Adrenal gland (tissue), 5 donors: ENCODE data around the gene IGDCC3.

Experiments
- POLR2A ChIP-seq, 2 donors: fragments of 450-650 bp; IDR thresholded peaks; one replicate each; pipeline ENCODE4 v1.6.1; 2017; ENCODE audit warnings: antibody characterized with exemption in 2 of 2, mild to moderate bottlenecking in 2 of 2, moderate library complexity in 1 of 2
- TF ChIP-seq, protein P1 (sequence below), 6 experiments: fragments of 450-650 bp in 4 of 6; fragments of 200-600 bp in 2 of 6; sonication (generic) in 1 of 6; IDR thresholded peaks; 1 replicate in 5 of 6; 2 replicates in 1 of 6; pipeline versions ENCODE4 v1.5.1 to v1.8.0; 2016 to 2021; ENCODE audit warnings: antibody characterized with exemption in 6 of 6, mild to moderate bottlenecking in 2 of 6, moderate library complexity in 1 of 6
- donor health status: DM: no; HTN: no; CAD: no.

DNA sequence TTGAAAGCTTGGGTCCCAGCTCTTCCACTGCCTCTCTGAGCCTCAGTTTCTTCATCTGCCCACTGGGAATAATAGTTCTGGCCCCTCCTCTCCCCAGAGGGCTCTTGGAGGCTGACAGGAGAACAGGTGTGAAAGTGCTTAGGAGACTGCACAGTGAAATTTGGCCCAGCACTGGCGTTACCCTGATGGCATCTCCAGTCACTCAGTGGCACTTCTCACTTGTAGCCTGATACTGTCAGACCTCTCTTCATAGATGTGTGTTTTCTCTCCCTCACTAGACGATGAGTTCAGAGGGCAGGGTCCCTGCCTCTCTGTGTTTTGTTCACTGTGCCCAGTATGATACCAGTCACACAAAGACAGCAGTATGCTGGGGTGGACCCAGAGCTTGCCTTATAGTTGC lies 22.2 kb upstream of the IGDCC3 start:
- TF ChIP-seq, protein P1, sequence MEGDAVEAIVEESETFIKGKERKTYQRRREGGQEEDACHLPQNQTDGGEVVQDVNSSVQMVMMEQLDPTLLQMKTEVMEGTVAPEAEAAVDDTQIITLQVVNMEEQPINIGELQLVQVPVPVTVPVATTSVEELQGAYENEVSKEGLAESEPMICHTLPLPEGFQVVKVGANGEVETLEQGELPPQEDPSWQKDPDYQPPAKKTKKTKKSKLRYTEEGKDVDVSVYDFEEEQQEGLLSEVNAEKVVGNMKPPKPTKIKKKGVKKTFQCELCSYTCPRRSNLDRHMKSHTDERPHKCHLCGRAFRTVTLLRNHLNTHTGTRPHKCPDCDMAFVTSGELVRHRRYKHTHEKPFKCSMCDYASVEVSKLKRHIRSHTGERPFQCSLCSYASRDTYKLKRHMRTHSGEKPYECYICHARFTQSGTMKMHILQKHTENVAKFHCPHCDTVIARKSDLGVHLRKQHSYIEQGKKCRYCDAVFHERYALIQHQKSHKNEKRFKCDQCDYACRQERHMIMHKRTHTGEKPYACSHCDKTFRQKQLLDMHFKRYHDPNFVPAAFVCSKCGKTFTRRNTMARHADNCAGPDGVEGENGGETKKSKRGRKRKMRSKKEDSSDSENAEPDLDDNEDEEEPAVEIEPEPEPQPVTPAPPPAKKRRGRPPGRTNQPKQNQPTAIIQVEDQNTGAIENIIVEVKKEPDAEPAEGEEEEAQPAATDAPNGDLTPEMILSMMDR (IDR thresholded peaks at IDR 0.05), result no peak
- TF ChIP-seq POLR2A (IDR thresholded peaks at IDR 0.05), result no peak
